Gastroesophageal sphincter (tissue), 3 donors: ENCODE measurements around the gene ATP1A2.

Experiments
- CTCF ChIP-seq, 4 experiments: fragments of 200-600 bp in 2 of 4; fragments of 450-650 bp in 2 of 4; sonication (generic) in 1 of 4; IDR thresholded peaks; one replicate each; pipeline ENCODE4 v1.5.1; 2017 to 2019; ENCODE audit warnings: antibody characterized with exemption in 4 of 4, mild to moderate bottlenecking in 2 of 4, moderate library complexity in 2 of 4
- EP300 ChIP-seq: sonication (generic); formaldehyde crosslinking; IDR thresholded peaks from one replicate; pipeline ENCODE4 v1.6.1; 2017; ENCODE audit warnings: antibody characterized with exemption, mild to moderate bottlenecking
- POLR2A ChIP-seq, 2 donors: fragments of 450-650 bp; IDR thresholded peaks; one replicate each; pipeline ENCODE4 v1.6.1; 2017; ENCODE audit warnings: antibody characterized with exemption in 2 of 2, mild to moderate bottlenecking in 2 of 2, moderate library complexity in 1 of 2
- POLR2AphosphoS5 ChIP-seq: sonication (generic); formaldehyde crosslinking; IDR thresholded peaks from one replicate; pipeline ENCODE4 v1.6.1; 2017; ENCODE audit warnings: antibody characterized with exemption

- TF ChIP-seq CTCF (IDR thresholded peaks at IDR 0.05) (no peak), POLR2A (IDR thresholded peaks at IDR 0.05) (no peak), POLR2AphosphoS5 (no peak), EP300 (no peak)
These were observed 18.2 kb upstream of the ATP1A2 start for GRCh38 chr1:160097151-160097910.
